GM19468 (cell line): ENCODE data around the gene EEF1AKMT4.

Experiments used
- ATAC-seq: cut with Tn5 transposase; IDR thresholded peaks from one replicate; pipeline ENCODE4 v1.9.1; 2021; ENCODE audit warnings: mild to moderate bottlenecking, moderate library complexity, moderate number of reproducible peaks; ENCODE audit not compliant: unreplicated experiment; ENCODE audit errors: extremely low read depth

Gene EEF1AKMT4

DNA sequence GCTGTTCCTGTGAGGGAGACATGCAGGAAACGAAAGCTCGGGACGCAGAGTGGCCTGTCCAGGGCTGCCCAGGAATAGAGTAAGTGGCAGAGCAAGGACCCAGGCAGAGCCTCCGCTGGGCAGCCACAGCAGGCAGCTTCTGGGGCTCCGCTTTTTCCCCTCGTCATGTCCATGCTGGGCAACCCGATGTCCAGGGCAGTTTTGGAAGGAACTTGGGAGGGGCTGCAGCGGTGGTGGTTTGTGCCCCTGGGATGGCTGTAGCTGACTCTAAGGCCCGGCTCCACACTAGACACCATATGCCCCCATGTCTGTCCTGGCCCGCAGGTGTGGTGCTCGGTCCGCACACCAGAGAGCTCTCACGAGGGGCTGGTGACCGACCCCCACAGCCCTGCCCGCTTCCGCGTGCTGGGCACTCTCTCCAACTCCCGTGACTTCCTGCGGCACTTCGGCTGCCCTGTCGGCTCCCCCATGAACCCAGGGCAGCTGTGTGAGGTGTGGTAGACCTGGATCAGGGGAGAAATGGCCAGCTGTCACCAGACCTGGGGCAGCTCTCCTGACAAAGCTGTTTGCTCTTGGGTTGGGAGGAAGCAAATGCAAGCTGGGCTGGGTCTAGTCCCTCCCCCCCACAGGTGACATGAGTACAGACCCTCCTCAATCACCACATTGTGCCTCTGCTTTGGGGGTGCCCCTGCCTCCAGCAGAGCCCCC lies 42.4 kb downstream of the EEF1AKMT4 start:
- ATAC-seq = no peak

DNA sequence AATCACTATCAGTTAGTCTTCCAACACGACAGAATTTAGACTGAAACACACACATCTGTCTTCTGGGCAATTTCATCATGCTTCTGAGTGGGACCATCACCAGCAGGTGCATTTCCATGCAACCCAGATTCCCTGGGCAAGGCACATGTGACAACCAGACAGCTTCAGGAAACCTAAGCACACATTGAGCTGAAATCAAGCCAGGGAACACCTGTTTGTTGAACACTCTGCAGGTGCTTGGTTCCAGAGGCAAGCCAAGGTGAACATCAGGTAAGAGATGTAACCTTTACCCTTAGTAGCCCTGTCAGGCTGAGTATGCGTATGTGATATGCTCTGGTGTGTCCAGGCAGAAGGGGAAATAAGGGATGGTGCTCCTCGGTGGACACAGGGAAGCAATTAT lies 46.3 kb downstream of the EEF1AKMT4 start:
- no peak for ATAC-seq

DNA sequence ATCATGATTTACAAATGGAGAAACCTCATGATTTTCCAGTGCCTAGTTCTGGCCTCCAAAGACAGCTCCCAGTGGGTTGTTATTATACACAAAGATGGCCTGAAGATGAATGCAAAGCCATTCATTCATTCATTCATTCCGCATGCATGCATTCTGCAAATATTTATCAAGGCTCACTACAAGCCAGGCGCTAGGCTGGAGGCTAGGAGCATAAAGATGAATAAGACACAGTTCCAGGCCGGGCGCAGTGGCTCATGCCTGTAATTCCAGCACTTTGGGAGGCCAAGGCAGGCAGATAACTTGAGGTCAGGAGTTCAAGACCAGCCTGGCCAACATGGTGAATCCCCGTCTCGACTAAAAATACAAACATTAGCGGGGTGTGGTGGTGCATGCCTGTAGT lies 47.1 kb downstream of the EEF1AKMT4 start:
- no peak for ATAC-seq

DNA sequence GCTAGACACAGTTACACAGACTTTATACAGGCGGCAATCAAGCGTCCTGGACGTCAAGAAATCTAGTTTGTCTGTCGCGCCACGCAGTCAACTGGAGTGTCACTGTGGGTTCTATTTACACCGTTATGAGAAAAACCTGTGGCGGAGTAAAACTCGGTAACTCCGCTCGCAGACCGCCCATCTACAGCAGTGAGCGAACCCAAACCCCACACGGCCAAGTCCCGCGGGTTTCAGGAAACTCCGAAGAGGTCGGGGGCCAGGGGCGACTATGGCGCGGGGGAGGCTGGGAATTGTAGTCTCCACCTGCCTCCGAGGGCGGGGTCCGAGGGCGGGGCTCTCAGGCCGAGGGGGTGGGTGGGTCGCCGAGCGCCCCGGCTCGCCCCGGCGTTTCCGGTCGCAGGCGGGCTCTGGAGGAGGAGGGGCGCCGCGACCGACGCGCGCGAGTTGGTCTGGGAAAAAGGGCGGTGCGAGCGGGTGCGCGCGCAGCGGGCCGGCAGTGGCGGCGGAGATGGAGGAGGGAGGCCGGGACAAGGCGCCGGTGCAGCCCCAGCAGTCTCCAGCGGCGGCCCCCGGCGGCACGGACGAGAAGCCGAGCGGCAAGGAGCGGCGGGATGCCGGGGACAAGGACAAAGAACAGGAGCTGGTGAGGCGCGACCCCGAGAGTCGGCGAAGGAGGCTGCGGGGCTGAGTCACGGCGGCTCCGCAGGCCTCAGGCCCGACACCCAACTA lies 49.5 kb downstream of the EEF1AKMT4 start, which contains the start of gene PSMD2:
PSMD2 (plus strand) TSS at position 483 of the 729 bp plus-strand sequence; CDS start at position 509, 26 bp downstream.
- peak; percentile 83 for ATAC-seq

DNA sequence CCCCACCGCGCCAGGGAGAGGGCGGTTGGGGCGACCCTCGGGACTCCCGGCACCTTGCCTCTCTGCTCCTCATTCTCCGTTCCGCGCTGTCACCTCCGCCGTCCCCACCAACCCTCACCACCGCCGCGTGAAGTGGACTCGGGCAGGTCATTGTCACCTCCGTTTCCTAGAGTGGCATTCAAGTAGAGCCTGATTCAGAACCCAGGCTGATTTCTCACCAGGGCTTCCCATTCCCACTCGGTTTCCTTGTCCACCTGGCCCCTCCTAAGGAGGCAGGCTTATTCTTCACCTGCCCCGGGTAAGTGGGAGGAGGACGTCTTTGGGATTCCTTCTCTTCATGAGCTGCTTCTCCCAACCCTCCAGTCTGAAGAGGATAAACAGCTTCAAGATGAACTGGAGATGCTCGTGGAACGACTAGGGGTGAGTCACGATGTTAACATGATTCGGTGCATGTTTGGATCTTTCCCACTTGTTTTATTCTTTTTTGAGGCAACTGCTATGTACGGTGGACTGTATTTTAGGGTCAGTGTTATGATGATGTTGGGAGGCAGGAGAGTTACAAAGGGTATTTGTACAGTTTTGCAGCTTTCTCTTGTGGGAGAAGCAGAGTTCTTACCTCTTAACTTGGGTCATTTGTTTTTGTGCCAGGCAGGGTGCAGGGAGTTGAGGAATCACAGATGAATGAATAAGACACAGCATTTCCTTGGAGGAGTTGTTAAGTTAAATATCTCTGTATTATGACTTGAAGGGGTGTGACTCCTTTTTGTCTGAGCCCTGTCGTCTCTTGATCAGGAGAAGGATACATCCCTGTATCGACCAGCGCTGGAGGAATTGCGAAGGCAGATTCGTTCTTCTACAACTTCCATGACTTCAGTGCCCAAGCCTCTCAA lies 50.3 kb downstream of the EEF1AKMT4 start:
- no peak for ATAC-seq

DNA sequence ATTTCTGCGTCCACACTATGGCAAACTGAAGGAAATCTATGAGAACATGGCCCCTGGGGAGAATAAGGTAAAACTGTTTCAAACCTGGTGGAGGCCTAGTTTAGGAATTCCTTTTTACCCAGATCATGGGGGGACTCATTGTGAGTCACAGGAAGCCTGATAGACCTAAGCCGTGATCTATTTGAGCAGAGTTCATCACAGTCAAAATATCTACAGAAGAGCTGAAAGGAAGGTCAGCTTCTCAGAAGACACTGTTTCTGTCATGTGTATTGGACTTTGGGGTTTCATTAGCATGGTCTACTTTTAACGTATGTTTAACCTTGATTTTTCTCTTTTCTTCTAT lies 50.9 kb downstream of the EEF1AKMT4 start:
- ATAC-seq = no peak

DNA sequence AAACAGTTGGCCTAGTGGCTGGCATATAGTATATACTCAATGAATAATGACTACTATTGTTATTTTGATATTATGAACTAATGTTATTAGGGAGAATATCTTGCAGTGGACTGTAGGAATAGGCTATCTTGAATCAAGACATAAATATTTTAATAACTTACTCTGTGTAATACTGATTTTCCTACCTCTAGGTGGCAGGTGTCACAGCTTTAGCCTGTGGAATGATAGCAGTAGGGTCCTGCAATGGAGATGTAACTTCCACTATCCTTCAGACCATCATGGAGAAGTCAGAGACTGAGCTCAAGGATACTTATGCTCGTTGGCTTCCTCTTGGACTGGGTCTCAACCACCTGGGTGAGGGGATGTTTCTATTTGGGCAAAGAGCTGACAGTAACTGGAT lies 56.1 kb downstream of the EEF1AKMT4 start:
- no peak for ATAC-seq

DNA sequence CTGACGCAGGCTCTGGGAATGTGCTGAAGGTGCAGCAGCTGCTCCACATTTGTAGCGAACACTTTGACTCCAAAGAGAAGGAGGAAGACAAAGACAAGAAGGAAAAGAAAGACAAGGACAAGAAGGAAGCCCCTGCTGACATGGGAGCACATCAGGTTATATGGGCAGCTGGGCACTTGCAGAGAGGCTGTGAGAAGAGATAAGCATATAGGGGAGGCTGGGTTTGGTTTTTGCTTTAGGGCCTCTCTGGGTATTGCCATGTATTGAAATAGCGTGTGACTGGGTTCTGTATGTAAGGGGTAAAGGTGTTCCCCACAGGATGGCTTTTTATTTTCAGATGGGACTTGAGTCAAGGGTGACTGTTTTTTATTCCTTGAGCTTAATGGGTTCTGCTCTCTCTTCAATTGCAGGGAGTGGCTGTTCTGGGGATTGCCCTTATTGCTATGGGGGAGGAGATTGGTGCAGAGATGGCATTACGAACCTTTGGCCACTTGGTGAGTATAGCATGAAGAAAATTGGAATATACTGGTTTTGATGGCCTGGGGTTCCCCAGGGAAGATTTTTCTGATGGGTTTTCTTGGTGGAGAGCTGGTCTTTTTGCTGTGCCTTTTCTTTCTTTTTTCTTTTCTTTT lies 57.0 kb downstream of the EEF1AKMT4 start:
- no peak for ATAC-seq

DNA sequence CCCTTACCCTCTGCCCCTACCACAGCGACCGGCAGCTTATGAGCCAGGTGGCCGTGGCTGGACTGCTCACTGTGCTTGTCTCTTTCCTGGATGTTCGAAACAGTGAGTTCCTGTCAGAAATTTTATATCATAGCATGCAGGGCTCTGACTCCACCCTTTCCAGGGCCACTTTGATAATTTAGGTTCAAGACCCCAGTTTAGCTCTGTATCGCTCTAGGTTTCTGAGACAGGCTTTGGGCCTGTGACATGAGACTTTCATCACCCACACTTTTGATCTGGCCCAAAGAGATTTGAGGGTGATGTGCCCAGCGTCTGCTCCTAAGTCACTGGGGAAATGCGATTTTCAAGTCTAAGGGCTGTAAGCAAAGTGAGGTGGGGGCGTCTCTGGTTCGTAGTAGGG lies 58.4 kb downstream of the EEF1AKMT4 start:
- no peak for ATAC-seq
